B cell (primary cell): ENCODE measurements around the gene RNF11. TPM values are rescaled to one million over a fixed set of nuclear protein-coding genes. Genes with fewer than 3 reads are reported as not detected.

ENCODE experiments used
- ATAC-seq: fragments of 200-7000 bp; cut with Tn5 transposase; one replicate; pipeline ENCODE4 v1.10.0; 2021; ENCODE audit warnings: low read depth, mild to moderate bottlenecking, moderate number of reproducible peaks, moderate library complexity
- CTCF ChIA-PET: fragments of 350-600 bp; sonication (Branson Sonifier 250); formaldehyde crosslinking; loops from one replicate; lab custom pipeline; 2021; ENCODE audit warnings: antibody characterized with exemption, inconsistent platforms; lab: Charles Lee
- POLR2A ChIA-PET: fragments of 350-600 bp; sonication (Branson Sonifier 250); formaldehyde crosslinking; loops from one replicate; lab custom pipeline; 2021; ENCODE audit warnings: antibody characterized with exemption; lab: Charles Lee
- DNase-seq: peaks from one replicate; pipeline ENCODE4 v3.0.0; 2013
- H2AFZ ChIP-seq: 2 replicates; pipeline ENCODE4 v1.6.1; 2012; ENCODE audit warnings: mild to moderate bottlenecking, low read depth, low read length; ENCODE audit not compliant: insufficient read depth, poor library complexity, severe bottlenecking
- H3K27ac ChIP-seq, 2 donors: 1 replicate in 1 of 2; 2 replicates in 1 of 2; pipeline ENCODE4 v1.5.1; 2012 to 2013; ENCODE audit warnings: low read length in 2 of 2, mild to moderate bottlenecking in 2 of 2, moderate library complexity in 1 of 2
- H3K27me3 ChIP-seq, 4 experiments: fragments of 200-600 bp in 1 of 4; sonication (generic) in 1 of 4; replicated peaks in 1 of 4; 1 replicate in 2 of 4; 2 replicates in 2 of 4; pipeline versions ENCODE4 v1.6.1 to v1.7.0; 2013 to 2016; ENCODE audit warnings: low read length in 3 of 4, mild to moderate bottlenecking in 2 of 4, mixed read lengths in 1 of 4, moderate library complexity in 1 of 4; ENCODE audit not compliant: insufficient read depth in 4 of 4, control insufficient read depth in 3 of 4; ENCODE audit errors: control extremely low read depth in 1 of 4
- H3K36me3 ChIP-seq, 2 experiments: replicated peaks in 1 of 2; 1 replicate in 1 of 2; 2 replicates in 1 of 2; pipeline versions ENCODE4 v1.6.1 to v1.7.1; 2013; ENCODE audit warnings: low read length in 1 of 2; ENCODE audit not compliant: insufficient read depth in 2 of 2, control insufficient read depth in 1 of 2; ENCODE audit errors: control extremely low read depth in 1 of 2, extremely low read depth in 1 of 2
- H3K4me1 ChIP-seq, 2 donors: fragments of 200-600 bp in 1 of 2; sonication (generic) in 1 of 2; 1 replicate in 1 of 2; 2 replicates in 1 of 2; pipeline versions ENCODE4 v1.5.1 to v1.6.1; 2013 to 2017; ENCODE audit warnings: low read length in 2 of 2; ENCODE audit not compliant: control insufficient read depth in 2 of 2, insufficient read depth in 2 of 2
- H3K4me2 ChIP-seq: replicated peaks from 2 replicates; pipeline ENCODE3; 2012; ENCODE audit warnings: mild to moderate bottlenecking, low read depth, low read length; ENCODE audit not compliant: poor library complexity, severe bottlenecking
- H3K4me3 ChIP-seq, 5 experiments: fragments of 200-600 bp in 1 of 5; sonication (generic) in 1 of 5; 1 replicate in 3 of 5; 2 replicates in 2 of 5; pipeline versions ENCODE4 v1.5.1 to v1.7.0; 2011 to 2016; ENCODE audit warnings: low read length in 4 of 5, mild to moderate bottlenecking in 4 of 5, low read depth in 2 of 5, control low read depth in 1 of 5, moderate library complexity in 1 of 5; ENCODE audit not compliant: insufficient read depth in 1 of 5; ENCODE audit errors: control extremely low read depth in 1 of 5, extremely low read depth in 1 of 5
- H3K79me2 ChIP-seq: fragments of 200-600 bp; sonication (generic); one replicate; pipeline ENCODE4 v1.6.0; 2016; ENCODE audit warnings: low read length; ENCODE audit not compliant: control insufficient read depth, insufficient read depth
- H3K9ac ChIP-seq: fragments of 200-600 bp; sonication (generic); 2 replicates; pipeline ENCODE4 v1.6.1; 2017; ENCODE audit warnings: mild to moderate bottlenecking, low read length, moderate library complexity
- H3K9me3 ChIP-seq, 3 donors: one replicate each; pipeline versions ENCODE4 v1.6.1 to v1.7.1; 2013; ENCODE audit warnings: low read length in 2 of 3; ENCODE audit not compliant: control insufficient read depth in 2 of 3, insufficient read depth in 1 of 3; ENCODE audit errors: control extremely low read depth in 1 of 3
- H4K20me1 ChIP-seq: 2 replicates; pipeline ENCODE4 v1.6.0; 2012; ENCODE audit warnings: mild to moderate bottlenecking, low read length; ENCODE audit not compliant: insufficient read depth, control insufficient read depth, poor library complexity, severe bottlenecking
- H3K27ac Mint-ChIP-seq: one replicate; pipeline ENCODE4 v1.8.0; 2021; ENCODE audit warnings: mixed read lengths
- H3K27me3 Mint-ChIP-seq: one replicate; pipeline ENCODE4 v1.8.0; 2021; ENCODE audit warnings: mixed read lengths
- H3K4me1 Mint-ChIP-seq: one replicate; pipeline ENCODE4 v1.8.0; 2021; ENCODE audit warnings: mixed read lengths
- H3K4me3 Mint-ChIP-seq: one replicate; pipeline ENCODE4 v1.8.0; 2021; ENCODE audit warnings: mixed read lengths
- H3K9me3 Mint-ChIP-seq: one replicate; pipeline ENCODE4 v1.8.0; 2022; ENCODE audit warnings: mixed read lengths; ENCODE audit not compliant: insufficient read depth
- CTCF ChIP-seq: fragments of 200-600 bp; IDR thresholded peaks from one replicate; pipeline ENCODE4 v1.8.0; 2022; ENCODE audit warnings: antibody characterized with exemption, mild to moderate bottlenecking
- EZH2 ChIP-seq: IDR thresholded peaks from 2 replicates; pipeline ENCODE4 v1.6.1; 2012; ENCODE audit warnings: borderline replicate concordance, low read depth, mild to moderate bottlenecking, moderate library complexity, low read length; ENCODE audit not compliant: insufficient read depth, poor library complexity, severe bottlenecking
- WGBS: methylation state at CpG from one replicate; pipeline ENCODE4 v1.1.5; 2013; ENCODE audit warnings: missing lambda C conversion rate; ENCODE audit not compliant: insufficient coverage; 5-methylcytosine and 5-hydroxymethylcytosine counted together
- intact Hi-C: fragments of 100-400 bp; cut with micrococcal nuclease; formaldehyde crosslinking; loops from one replicate; pipeline ENCODE4 v1.10.0; 2022
- polyA plus RNA-seq: library from polyadenylated mRNA; depleted of rRNA; stranded (reverse); fragments of >200 nt; gene quantifications from 2 replicates; pipeline ENCODE4 v1.2.3, GENCODE V29; 2012
- total RNA-seq, 2 donors: library from RNA; stranded (reverse); fragments of 120-200 nt in 1 of 2; gene quantifications; 1 replicate in 1 of 2; 2 replicates in 1 of 2; pipeline versions ENCODE4 v1.2.3 to v1.2.4, GENCODE V29; 2013 to 2022

RNF11 gene
- total and polyA plus RNA-seq, 2 donors (not counting 1 experiment from before 2014, with no cell fraction given): 10.0 to 20.6 TPM

GRCh38 chr1:51295926-51296325 lies 59.9 kb downstream of the RNF11 start:
- H3K27ac ChIP-seq: no peak overlapping the region
- peaks cover 0 to 9% (median 0%) of the 10 kb centered on the region in 4 experiments for H3K27me3 ChIP-seq
- H3K9ac ChIP-seq: no peak overlapping the region
- Mint-ChIP-seq H3K4me1 (peaks cover 10% of the 10 kb centered on the region), H3K9me3 (no peaks in the 10 kb centered on the region), H3K27me3 (peaks cover 10% of the 10 kb centered on the region), H3K27ac (no peak overlapping the region), H3K4me3 (no peak overlapping the region)
- H3K4me1 ChIP-seq: peaks cover 6 to 12% of the 10 kb centered on the region in 2 donors
- H3K4me3 ChIP-seq: no peak overlapping the region
- 97% methylated on average over 14 of the region's 17 CpGs for WGBS
- H3K36me3 ChIP-seq: no peaks in the 10 kb centered on the region
- H2AFZ ChIP-seq: no peak overlapping the region
- intact Hi-C loops: loop anchor here (2.0 kb wide), 1 partner anchor 107 kb away; no protein-coding TSS in a partner anchor
- ATAC-seq: no peak
- peaks cover 0 to 8% (median 0%) of the 10 kb centered on the region in 3 donors for H3K9me3 ChIP-seq
- H4K20me1 ChIP-seq: no peaks in the 10 kb centered on the region
- H3K4me2 ChIP-seq: no peak overlapping the region
- no peaks in the 10 kb centered on the region for H3K79me2 ChIP-seq
- CTCF ChIA-PET: interaction anchor here (0.7 to 3.8 kb wide), 13 partner anchors 10 to 521 kb away, joined by 3 to 61 read pairs (median 4); partner anchors contain the start of gene RNF11
- TF ChIP-seq EZH2 (no peak), CTCF (no peak)
- no peak for DNase-seq
- POLR2A ChIA-PET: no interaction called here
